Brain microvascular endothelial cell (primary cell): ENCODE results near the gene MAP7D2.

Source experiments
- DNase-seq: peaks from one replicate; pipeline ENCODE4 v3.0.0-alpha.2; 2020
- H3K27ac ChIP-seq: fragments of 250-450 bp; sonication (Bioruptor Pico); 2 replicates; pipeline ENCODE4 v1.5.1; 2020; ENCODE audit warnings: mild to moderate bottlenecking, moderate library complexity
- H3K27me3 ChIP-seq: fragments of 250-450 bp; sonication (Bioruptor Pico); replicated peaks from 2 replicates; pipeline ENCODE4 v1.5.1; 2020; ENCODE audit warnings: mild to moderate bottlenecking
- H3K36me3 ChIP-seq: fragments of 250-450 bp; sonication (Bioruptor Pico); replicated peaks from 2 replicates; pipeline ENCODE4 v1.5.1; 2020; ENCODE audit warnings: mild to moderate bottlenecking
- H3K4me3 ChIP-seq: 2 replicates; pipeline ENCODE4 v1.5.1; 2011; ENCODE audit warnings: low read depth, mild to moderate bottlenecking, control low read depth, low read length, moderate library complexity
- in situ Hi-C: cut with HindIII; loops from 2 replicates; pipeline ENCODE4 v1.10.0; 2017; ENCODE audit warnings: low sequenced_read_pairs, low pct_ligation_motif_present
- TF ChIP-seq, protein P1 (sequence below): IDR thresholded peaks from 2 replicates; pipeline ENCODE4 v1.5.1; 2011; ENCODE audit warnings: low read depth, mild to moderate bottlenecking, moderate library complexity, low read length, control low read depth, inconsistent platforms; ENCODE audit errors: missing control alignments

The MAP7D2 gene

DNA sequence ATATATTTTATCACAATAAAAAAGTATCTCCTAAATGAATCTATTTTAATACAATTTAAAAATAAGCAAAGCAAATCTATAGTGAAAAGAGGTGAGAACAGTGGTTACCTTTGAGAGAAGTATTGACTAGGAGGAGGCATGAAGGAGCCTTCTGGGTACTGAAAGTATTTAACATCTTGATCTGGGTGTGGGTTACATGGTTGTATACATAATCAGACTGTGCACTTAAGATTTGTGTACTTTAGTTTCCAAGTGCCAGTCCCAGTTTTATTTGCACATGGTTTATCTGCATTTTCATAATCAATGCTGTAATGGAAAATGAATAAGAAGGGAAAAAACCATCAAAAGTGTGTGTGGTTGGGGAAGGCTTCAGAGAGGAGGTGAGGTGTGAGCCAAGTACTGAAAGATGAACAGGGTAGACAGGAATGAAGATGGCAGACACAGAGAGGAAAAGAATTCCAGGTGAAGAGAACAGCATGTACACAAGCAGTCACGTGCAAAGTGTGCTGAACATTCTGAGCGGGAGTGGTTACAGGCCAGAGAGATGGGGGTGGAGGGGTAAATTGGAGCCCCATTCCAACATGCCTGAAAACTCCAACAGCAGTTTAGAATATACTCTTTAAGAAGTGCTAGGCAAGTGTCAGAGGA is 14.6 kb downstream of the MAP7D2 start:
- DNase-seq, result no peak
- no peak overlapping the region for H3K4me3 ChIP-seq
- in situ Hi-C loops, result no loop called here
- no peaks in the 10 kb centered on the region for H3K27me3 ChIP-seq
- H3K36me3 ChIP-seq, result no peaks in the 10 kb centered on the region
- H3K27ac ChIP-seq, result no peak overlapping the region
- TF ChIP-seq, protein P1, sequence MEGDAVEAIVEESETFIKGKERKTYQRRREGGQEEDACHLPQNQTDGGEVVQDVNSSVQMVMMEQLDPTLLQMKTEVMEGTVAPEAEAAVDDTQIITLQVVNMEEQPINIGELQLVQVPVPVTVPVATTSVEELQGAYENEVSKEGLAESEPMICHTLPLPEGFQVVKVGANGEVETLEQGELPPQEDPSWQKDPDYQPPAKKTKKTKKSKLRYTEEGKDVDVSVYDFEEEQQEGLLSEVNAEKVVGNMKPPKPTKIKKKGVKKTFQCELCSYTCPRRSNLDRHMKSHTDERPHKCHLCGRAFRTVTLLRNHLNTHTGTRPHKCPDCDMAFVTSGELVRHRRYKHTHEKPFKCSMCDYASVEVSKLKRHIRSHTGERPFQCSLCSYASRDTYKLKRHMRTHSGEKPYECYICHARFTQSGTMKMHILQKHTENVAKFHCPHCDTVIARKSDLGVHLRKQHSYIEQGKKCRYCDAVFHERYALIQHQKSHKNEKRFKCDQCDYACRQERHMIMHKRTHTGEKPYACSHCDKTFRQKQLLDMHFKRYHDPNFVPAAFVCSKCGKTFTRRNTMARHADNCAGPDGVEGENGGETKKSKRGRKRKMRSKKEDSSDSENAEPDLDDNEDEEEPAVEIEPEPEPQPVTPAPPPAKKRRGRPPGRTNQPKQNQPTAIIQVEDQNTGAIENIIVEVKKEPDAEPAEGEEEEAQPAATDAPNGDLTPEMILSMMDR, result no peak

DNA sequence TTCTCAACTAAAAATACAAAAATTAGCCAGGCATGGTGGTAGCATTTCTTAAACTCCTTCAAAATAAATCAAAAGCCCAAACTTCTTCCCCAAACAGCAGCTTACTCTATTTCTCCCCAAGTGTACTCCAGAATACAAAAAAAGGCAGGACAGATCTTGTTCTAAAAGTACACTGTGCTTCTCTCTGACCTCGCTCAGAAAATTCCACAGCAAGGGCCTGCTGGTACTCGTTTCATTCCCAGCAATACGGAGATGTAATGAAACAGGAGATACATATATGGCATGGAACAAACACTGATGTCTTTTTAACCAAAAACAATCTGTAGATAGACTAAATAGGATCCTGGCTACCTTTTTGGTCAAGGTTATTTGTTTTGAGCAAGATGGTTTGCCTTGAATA is 25.2 kb downstream of the MAP7D2 start:
- in situ Hi-C loops, result no loop called here
- Histone ChIP-seq H3K4me3 (no peak overlapping the region), H3K27ac (no peak overlapping the region), H3K27me3 (no peaks in the 10 kb centered on the region), H3K36me3 (no peaks in the 10 kb centered on the region)
- TF ChIP-seq, protein P1, result no peak
- DNase-seq, result no peak

DNA sequence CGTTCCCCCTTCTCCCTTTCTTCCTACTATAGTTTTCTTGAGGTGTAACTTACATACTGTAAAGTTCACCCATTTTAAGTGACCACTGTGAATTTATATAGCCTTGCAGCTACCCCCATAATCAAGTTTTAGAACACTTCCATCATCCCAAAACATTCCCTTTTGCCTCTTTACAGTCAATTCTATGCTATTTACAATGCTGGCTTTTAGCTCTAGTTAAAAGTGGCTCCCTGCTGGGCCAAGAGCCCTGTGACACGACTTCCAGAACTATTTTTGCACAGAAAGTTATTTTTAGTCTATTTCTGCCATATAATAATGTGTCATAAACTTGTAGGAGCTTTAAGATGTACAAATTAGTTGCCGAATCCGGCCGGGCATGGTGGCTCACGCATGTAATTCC is 26.9 kb downstream of the MAP7D2 start:
- DNase-seq, result no peak
- no peak overlapping the region for H3K27ac ChIP-seq
- in situ Hi-C loops, result no loop called here
- no peaks in the 10 kb centered on the region for H3K36me3 ChIP-seq
- TF ChIP-seq, protein P1, result no peak
- H3K4me3 ChIP-seq, result no peak overlapping the region
- no peaks in the 10 kb centered on the region for H3K27me3 ChIP-seq

DNA sequence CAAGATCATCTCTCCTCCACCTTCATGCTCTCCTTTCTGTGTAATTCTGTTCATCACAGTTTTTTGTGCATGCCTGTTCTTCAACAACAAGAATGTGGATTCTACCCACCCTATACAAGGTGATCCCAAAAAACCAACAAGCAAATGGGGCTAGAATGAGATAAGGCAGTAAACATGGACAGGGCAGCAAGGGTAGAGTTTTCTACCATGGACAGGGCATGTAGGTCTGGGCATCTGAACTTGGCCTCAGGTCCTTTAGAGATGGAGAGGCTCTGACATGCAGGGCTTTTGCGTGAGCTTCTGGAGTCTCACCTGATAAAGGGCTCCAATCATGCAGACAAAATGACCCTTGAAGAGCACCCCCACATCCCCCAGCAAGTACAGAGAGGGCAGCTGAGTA is 36.4 kb downstream of the MAP7D2 start:
- no peaks in the 10 kb centered on the region for H3K27me3 ChIP-seq
- H3K27ac ChIP-seq, result no peak overlapping the region
- in situ Hi-C loops, result no loop called here
- no peak overlapping the region for H3K4me3 ChIP-seq
- TF ChIP-seq, protein P1, result no peak
- H3K36me3 ChIP-seq, result no peaks in the 10 kb centered on the region
- DNase-seq, result no peak

DNA sequence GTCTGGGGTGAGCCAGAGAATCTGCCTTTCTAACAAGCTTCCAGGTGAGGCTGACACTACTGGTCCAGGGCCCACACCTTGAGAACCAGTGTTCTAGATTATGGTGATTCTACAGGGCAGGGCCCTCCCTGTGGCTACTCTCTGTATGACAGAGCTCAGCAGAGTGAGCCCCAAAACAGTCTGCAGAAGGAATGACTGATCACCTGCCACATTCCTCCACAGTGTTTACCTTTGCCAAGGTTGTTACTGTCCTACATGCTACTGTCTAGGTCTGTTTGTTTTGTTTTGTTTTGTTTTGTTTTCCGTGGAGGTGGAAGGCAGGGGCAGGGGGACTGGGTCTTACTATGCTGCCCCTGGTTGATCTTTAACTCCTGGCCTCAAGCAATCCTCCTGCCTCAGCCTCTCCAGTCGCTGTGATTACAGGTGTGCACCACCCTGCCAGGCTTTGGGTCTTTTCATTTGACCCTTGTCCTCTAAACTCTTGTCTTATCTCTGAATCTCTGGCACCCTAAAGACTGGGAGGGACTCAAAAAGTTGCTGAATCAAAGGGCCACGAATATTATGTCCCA is 45.1 kb downstream of the MAP7D2 start:
- Histone ChIP-seq H3K36me3 (no peaks in the 10 kb centered on the region), H3K4me3 (no peak overlapping the region), H3K27ac (no peak overlapping the region), H3K27me3 (no peaks in the 10 kb centered on the region)
- TF ChIP-seq, protein P1, result no peak
- no peak for DNase-seq
- in situ Hi-C loops, result no loop called here
